ENCODE data around the gene TAGLN2. TPM values are rescaled to one million over a fixed set of nuclear protein-coding genes. Genes with fewer than 3 reads are reported as not detected.
"Not testable (repeated sequence)": the region's sequence is repeated elsewhere in the genome, so short reads cannot be mapped to it uniquely, and the experiment has no call there.

The TAGLN2 gene
- total and polyA plus RNA-seq, 9 donors = 84.2 to 251 (median 201) TPM

DNA sequence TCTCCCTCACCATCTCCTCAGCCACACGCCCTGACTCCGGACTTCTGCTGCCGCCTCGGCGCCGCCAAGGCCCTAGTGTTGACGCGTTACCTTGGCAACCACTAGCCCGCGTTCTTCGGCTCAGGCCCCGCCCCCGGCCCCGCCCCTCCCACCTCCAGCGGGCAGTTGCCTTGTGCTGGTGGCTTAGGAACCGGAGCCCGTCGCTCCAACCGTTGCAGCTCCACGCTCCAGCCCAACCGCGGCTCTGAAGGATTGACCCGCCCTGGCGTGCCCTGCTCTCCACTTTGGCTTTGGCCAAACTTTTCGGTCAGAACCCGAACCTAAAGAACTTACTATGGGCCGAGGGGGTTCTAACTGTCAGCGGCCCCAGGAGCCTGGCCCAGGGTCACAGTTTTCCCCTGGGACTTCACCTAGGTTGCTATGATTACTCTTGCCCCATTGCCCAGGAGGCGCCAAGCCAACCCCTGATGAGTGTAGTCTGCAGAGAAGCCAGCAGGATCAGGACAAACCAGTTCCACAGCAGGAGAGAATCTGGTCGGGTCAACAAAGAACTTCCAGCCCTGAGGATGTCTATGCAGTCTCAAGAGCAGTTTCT is 25.1 kb downstream of the TAGLN2 start, which contains the start of gene CFAP45:
Gene CFAP45, minus strand, starts transcription at position 80 of the 595 bp plus-strand sequence. Its CDS starts 67 bp downstream, at position 13.
- H3K4me1 ChIP-seq (ENCODE audit: control insufficient read depth, insufficient read depth, low read length) = peaks cover 29% of the 10 kb centered on the region
- peak; percentile 80 for DNase-seq
- peaks cover 3% of the 10 kb centered on the region for H3K9me3 ChIP-seq (replicated peaks; ENCODE audit: control insufficient read depth, low read depth, low read length)
- H3K27ac ChIP-seq (ENCODE audit: low read length) = peak within 1 kb of the TSS; percentile 11
- WGBS (ENCODE audit: insufficient coverage) = 11% methylated on average over 28 of the region's 30 CpGs
- no peaks in the 10 kb centered on the region for H3K27me3 ChIP-seq (ENCODE audit: control insufficient read depth, insufficient read depth, low read length)
- no peaks in the 10 kb centered on the region for H3K36me3 ChIP-seq (ENCODE audit: control insufficient read depth, insufficient read depth, low read length)
- no peak within 1 kb of the TSS for H3K4me3 ChIP-seq (ENCODE audit: low read length)

DNA sequence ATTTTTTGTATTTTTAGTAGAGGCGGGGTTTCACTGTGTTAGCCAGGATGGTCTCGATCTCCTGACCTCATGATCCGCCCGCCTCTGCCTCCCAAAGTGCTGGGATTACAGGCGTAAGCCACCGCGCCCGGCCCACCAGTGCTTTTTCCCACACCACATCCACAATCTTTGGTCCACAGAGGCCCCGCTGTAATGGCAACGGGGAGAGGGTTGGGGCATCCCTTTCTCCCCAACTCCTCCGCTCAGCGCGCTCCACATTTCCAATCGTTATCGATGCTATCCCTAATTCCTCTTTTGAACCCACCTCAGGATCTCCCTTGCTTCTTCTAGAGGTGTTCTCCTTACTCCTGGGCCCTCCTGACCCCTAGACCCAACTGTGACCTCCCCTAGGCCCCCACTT is 25.7 kb downstream of the TAGLN2 start:
- not testable (repeated sequence) for DNase-seq; H3K4me3 ChIP-seq (ENCODE audit: low read length); H3K9me3 ChIP-seq (replicated peaks; ENCODE audit: control insufficient read depth, low read depth, low read length); H3K36me3 ChIP-seq (ENCODE audit: control insufficient read depth, insufficient read depth, low read length); H3K27ac ChIP-seq (ENCODE audit: low read length); H3K27me3 ChIP-seq (ENCODE audit: control insufficient read depth, insufficient read depth, low read length)
- WGBS (ENCODE audit: insufficient coverage) = 72% methylated on average over 7 of the region's 15 CpGs
- H3K4me1 ChIP-seq (ENCODE audit: control insufficient read depth, insufficient read depth, low read length) = peaks cover 35% of the 10 kb centered on the region

DNA sequence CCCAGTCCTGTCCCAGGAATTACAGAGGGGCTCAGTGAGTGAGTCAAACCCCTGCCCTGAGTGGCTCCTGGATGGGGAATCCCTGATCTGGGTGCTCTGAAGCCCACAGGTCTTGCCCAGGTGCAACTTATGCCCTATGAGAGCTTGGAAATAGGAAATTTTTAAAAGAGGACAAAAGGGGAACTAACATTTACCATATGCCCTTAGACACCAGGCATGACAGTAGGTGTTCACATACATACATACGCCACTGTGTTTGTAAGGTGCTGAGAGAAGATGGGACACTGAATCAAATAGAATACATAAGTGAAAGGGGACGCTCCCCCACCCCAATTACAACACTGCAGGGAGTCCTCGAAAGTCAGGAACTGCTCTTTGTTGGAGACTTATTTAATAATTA is 26.8 kb downstream of the TAGLN2 start:
- no peaks in the 10 kb centered on the region for H3K36me3 ChIP-seq (ENCODE audit: control insufficient read depth, insufficient read depth, low read length)
- H3K27me3 ChIP-seq (ENCODE audit: control insufficient read depth, insufficient read depth, low read length) = no peaks in the 10 kb centered on the region
- no peak overlapping the region for H3K27ac ChIP-seq (ENCODE audit: low read length)
- no peak for DNase-seq
- no CpG with 5 or more reads among the region's 3 CpGs for WGBS (ENCODE audit: insufficient coverage)
- no peaks in the 10 kb centered on the region for H3K9me3 ChIP-seq (replicated peaks; ENCODE audit: control insufficient read depth, low read depth, low read length)
- H3K4me3 ChIP-seq (ENCODE audit: low read length) = no peak overlapping the region
- peaks cover 35% of the 10 kb centered on the region for H3K4me1 ChIP-seq (ENCODE audit: control insufficient read depth, insufficient read depth, low read length)

DNA sequence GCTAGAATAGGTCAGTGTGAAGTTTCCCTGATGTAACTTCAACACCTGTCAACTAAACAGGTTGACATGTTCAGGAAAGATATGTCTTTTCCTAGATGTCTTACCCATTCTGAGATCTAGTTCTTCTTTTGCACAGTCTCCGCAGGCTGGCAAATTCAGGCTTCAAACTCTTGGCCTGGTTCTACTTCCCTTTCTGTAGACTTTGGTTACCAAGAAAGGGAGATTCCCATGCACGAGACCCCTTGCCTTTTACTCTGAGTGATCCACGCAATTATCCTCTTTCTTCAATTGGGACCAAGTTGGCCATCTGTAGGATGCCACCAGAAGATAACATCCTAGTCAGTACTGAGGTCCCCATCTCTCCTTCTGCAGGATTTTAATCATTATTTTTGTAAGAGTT is 27.3 kb downstream of the TAGLN2 start:
- Histone ChIP-seq H3K27ac (ENCODE audit: low read length) (no peak overlapping the region), H3K27me3 (ENCODE audit: control insufficient read depth, insufficient read depth, low read length) (no peaks in the 10 kb centered on the region), H3K9me3 (replicated peaks; ENCODE audit: control insufficient read depth, low read depth, low read length) (no peaks in the 10 kb centered on the region), H3K4me3 (ENCODE audit: low read length) (no peak overlapping the region), H3K36me3 (ENCODE audit: control insufficient read depth, insufficient read depth, low read length) (no peaks in the 10 kb centered on the region), H3K4me1 (ENCODE audit: control insufficient read depth, insufficient read depth, low read length) (peaks cover 35% of the 10 kb centered on the region)
- DNase-seq = no peak
- 81% methylated on average over 2 of the region's 3 CpGs for WGBS (ENCODE audit: insufficient coverage)

DNA sequence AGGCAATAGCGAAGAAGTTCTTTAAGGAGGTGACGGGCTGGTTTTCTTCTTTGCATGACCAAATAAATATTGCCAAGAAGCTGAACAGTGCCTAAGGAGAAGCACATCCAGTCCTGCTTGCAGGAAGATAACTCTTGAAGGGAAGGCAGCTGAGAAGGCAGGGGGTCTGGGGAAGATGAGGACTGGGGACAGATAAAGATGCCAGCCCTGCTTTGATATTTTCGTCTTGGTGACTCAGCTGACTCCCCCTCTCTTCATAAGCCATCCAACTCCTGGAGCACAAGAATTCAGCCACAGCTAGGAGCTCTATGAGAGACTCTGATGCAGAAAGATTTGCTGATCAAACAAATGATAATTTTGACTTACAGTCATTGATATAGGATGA is 28.8 kb downstream of the TAGLN2 start:
- WGBS (ENCODE audit: insufficient coverage) = no CpG with 5 or more reads among the region's 3 CpGs
- Histone ChIP-seq H3K9me3 (replicated peaks; ENCODE audit: control insufficient read depth, low read depth, low read length) (no peaks in the 10 kb centered on the region), H3K27ac (ENCODE audit: low read length) (no peak overlapping the region), H3K4me1 (ENCODE audit: control insufficient read depth, insufficient read depth, low read length) (peaks cover 35% of the 10 kb centered on the region), H3K4me3 (ENCODE audit: low read length) (no peak overlapping the region), H3K27me3 (ENCODE audit: control insufficient read depth, insufficient read depth, low read length) (no peaks in the 10 kb centered on the region), H3K36me3 (ENCODE audit: control insufficient read depth, insufficient read depth, low read length) (no peaks in the 10 kb centered on the region)
- no peak for DNase-seq

DNA sequence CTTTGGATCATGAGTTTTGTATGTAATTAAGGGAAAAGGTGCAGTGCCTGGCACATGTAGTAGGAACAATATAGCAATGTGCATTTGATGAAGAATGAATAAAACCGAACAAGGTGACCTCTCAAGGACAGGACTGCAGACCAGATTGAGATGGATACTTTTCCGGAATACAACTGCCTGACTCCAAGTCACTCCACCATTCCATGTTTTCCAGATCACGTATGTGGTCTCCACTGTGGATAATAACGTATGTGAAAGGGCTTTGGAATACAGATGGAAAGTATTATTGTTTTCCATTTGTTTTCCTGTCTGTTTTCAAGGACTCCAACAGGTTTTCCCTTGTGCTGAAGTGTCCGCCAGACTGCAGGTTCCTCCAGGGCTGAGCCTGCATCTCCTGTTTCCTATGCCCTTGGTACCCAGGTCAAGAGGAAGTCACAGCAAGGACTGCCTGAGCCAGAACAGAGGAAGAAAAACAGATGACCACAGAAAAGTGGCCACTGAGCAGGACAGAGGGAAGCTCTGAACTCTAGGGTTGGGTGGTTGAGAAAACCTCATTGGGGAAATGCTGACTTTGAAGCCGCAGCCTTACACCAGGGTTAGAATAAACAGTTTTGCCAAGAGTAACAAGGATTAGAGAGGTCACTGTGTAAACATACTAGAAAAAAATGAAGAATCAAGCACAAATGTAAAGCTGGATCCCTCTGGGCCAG is 29.3 kb downstream of the TAGLN2 start:
- peaks cover 32% of the 10 kb centered on the region for H3K4me1 ChIP-seq (ENCODE audit: control insufficient read depth, insufficient read depth, low read length)
- H3K9me3 ChIP-seq (replicated peaks; ENCODE audit: control insufficient read depth, low read depth, low read length) = no peaks in the 10 kb centered on the region
- H3K36me3 ChIP-seq (ENCODE audit: control insufficient read depth, insufficient read depth, low read length) = no peaks in the 10 kb centered on the region
- WGBS (ENCODE audit: insufficient coverage) = 34% methylated on average over 3 of the region's 6 CpGs
- H3K27me3 ChIP-seq (ENCODE audit: control insufficient read depth, insufficient read depth, low read length) = no peaks in the 10 kb centered on the region
- H3K27ac ChIP-seq (ENCODE audit: low read length) = peak overlapping the region; percentile 50
- peak; percentile 84 for DNase-seq
- H3K4me3 ChIP-seq (ENCODE audit: low read length) = no peak overlapping the region

DNA sequence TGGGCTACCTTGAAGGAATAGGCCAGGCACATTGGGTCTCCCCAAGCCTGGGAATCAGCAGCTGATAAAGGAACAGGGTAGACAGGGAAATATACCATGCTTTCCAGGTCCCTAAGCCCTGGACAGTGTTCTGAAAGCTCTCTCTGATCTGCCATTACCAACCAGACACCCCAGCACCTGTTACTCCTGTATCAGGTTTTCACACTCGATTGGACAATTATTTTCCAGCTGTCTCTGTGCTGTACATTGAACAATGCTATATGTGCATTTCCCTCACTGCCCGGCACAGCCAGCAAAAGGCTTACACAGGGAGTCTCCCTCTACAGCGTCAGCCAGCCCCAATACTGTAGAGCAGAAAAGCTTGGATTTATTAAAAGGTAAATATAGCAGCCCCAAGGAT is 30.0 kb downstream of the TAGLN2 start:
- Histone ChIP-seq H3K4me1 (ENCODE audit: control insufficient read depth, insufficient read depth, low read length) (peaks cover 29% of the 10 kb centered on the region), H3K27me3 (ENCODE audit: control insufficient read depth, insufficient read depth, low read length) (no peaks in the 10 kb centered on the region), H3K4me3 (ENCODE audit: low read length) (no peak overlapping the region), H3K9me3 (replicated peaks; ENCODE audit: control insufficient read depth, low read depth, low read length) (no peaks in the 10 kb centered on the region), H3K27ac (ENCODE audit: low read length) (no peak overlapping the region), H3K36me3 (ENCODE audit: control insufficient read depth, insufficient read depth, low read length) (no peaks in the 10 kb centered on the region)
- no peak for DNase-seq
- no CpG with 5 or more reads among the region's 3 CpGs for WGBS (ENCODE audit: insufficient coverage)

DNA sequence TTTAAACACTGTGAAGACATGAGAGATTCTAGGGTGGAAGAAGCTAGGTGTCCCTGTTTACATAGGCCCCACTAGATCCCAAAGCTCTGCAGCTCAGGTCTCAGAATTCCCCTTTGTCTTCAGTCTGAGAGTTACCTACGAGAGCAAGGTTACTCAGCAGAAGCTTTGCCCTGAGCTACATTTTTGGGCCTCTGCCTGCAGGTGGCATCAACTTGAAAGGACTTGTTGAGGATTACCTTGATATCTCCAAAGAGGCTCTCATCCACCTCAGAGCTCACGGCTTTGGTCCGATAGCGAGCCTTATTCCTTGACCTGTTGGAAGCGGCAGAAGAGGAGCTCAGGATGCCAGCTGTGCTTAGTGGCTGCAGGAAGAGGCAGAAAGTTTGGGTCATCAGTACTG is 32.4 kb downstream of the TAGLN2 start:
- H3K27me3 ChIP-seq (ENCODE audit: control insufficient read depth, insufficient read depth, low read length) = no peaks in the 10 kb centered on the region
- no peak for DNase-seq
- no peak overlapping the region for H3K27ac ChIP-seq (ENCODE audit: low read length)
- H3K9me3 ChIP-seq (replicated peaks; ENCODE audit: control insufficient read depth, low read depth, low read length) = no peaks in the 10 kb centered on the region
- H3K4me1 ChIP-seq (ENCODE audit: control insufficient read depth, insufficient read depth, low read length) = peaks cover 31% of the 10 kb centered on the region
- H3K36me3 ChIP-seq (ENCODE audit: control insufficient read depth, insufficient read depth, low read length) = no peaks in the 10 kb centered on the region
- no peak overlapping the region for H3K4me3 ChIP-seq (ENCODE audit: low read length)
- WGBS (ENCODE audit: insufficient coverage) = 90% methylated on average over 5 of the region's 5 CpGs

DNA sequence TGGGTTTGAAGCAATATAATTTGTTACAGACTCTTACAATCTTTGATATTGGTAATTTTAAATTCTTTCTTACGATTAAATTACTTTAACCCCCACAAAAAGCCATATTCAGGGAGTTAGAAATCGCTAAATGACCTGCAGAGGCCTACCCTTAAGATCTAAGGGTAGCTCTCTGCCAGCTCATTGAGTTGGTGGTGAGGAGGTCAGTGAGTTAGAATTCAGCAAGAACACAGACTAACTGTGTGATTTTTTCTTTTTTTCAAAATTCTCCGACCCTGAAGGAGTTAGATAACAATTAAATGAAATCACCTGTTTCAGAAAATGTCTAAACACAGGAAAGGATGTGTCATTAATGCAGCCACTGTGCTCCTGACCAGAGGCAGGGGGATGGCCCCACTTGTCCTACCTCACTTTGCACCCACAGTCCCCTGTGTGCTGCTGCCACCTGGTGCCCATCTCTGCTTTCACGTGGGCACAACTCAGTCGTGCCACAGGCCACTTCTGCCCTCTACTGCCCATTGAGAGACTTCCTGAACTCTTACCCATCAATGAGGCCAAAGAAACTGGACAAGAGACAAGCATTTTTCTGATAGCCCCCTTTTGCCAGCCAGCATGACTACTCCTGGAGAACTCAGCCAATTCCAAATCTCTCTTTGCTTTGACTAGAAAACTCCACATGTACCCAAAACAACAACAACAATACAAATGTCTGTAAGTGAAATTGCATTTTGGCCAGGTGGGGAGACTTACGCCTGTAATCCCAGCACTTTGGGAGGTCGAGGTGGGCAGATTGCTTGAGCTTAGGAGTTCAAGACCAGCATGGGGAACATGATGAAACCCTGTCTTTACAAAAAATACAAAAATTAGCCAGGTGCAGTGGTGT is 33.8 kb downstream of the TAGLN2 start:
- Histone ChIP-seq H3K9me3 (replicated peaks; ENCODE audit: control insufficient read depth, low read depth, low read length) (no peaks in the 10 kb centered on the region), H3K27ac (ENCODE audit: low read length) (no peak overlapping the region), H3K36me3 (ENCODE audit: control insufficient read depth, insufficient read depth, low read length) (no peaks in the 10 kb centered on the region), H3K4me3 (ENCODE audit: low read length) (no peak overlapping the region), H3K27me3 (ENCODE audit: control insufficient read depth, insufficient read depth, low read length) (no peaks in the 10 kb centered on the region), H3K4me1 (ENCODE audit: control insufficient read depth, insufficient read depth, low read length) (peaks cover 28% of the 10 kb centered on the region)
- DNase-seq = peak; percentile 79
- WGBS (ENCODE audit: insufficient coverage) = 0% methylated on average over 1 of the region's 7 CpGs

DNA sequence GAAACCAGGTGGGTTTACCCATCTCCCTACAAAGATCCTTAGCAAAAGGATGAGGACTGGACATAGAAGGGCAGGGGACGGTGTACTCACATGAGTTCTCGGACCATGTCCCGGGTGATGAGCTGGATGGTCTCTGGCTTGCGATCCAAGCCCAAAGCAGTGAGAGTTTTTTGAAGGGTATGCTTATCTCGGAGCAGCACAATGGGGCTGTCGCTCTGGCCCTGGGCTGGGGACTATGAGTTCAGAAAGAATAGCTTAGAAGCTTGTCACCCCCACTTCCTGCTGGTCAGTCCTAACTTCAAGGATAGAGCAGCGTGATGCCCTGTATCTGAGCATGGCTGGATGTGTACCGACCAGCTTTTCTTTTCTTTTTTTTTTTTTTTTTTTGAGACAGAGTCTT is 34.9 kb downstream of the TAGLN2 start:
- peak overlapping the region; percentile 32 for H3K27ac ChIP-seq (ENCODE audit: low read length)
- WGBS (ENCODE audit: insufficient coverage) = 90% methylated on average over 7 of the region's 8 CpGs
- H3K4me3 ChIP-seq (ENCODE audit: low read length) = no peak overlapping the region

More for the DNA sequence above, 34.9 kb downstream of the TAGLN2 start:
- Histone ChIP-seq H3K9me3 (replicated peaks; ENCODE audit: control insufficient read depth, low read depth, low read length) (no peaks in the 10 kb centered on the region), H3K27me3 (ENCODE audit: control insufficient read depth, insufficient read depth, low read length) (no peaks in the 10 kb centered on the region), H3K4me1 (ENCODE audit: control insufficient read depth, insufficient read depth, low read length) (peaks cover 20% of the 10 kb centered on the region), H3K36me3 (ENCODE audit: control insufficient read depth, insufficient read depth, low read length) (no peaks in the 10 kb centered on the region)
- DNase-seq = no peak
